H4 (cell line): Measurements from ENCODE around the gene NOS2. TPM values are rescaled to one million over a fixed set of nuclear protein-coding genes. Genes with fewer than 3 reads are reported as not detected.
"Not testable (repeated sequence)": the region's sequence is repeated elsewhere in the genome, so short reads cannot be mapped to it uniquely, and the experiment has no call there.

Experiments used
- DNase-seq: peaks from one replicate; pipeline ENCODE4 v3.0.0-alpha.2; 2015; ENCODE audit warnings: low spot score
- total RNA-seq: library from RNA; depleted of rRNA; stranded (reverse); fragments of >200 nt; shearing (Covaris generic); gene quantifications from 2 replicates; pipeline ENCODE4 v1.2.3, GENCODE V29; 2014; rRNA removed

The NOS2 gene
- 0.02 TPM in 1 of 2 replicates, not detected in the other for total RNA-seq

DNA sequence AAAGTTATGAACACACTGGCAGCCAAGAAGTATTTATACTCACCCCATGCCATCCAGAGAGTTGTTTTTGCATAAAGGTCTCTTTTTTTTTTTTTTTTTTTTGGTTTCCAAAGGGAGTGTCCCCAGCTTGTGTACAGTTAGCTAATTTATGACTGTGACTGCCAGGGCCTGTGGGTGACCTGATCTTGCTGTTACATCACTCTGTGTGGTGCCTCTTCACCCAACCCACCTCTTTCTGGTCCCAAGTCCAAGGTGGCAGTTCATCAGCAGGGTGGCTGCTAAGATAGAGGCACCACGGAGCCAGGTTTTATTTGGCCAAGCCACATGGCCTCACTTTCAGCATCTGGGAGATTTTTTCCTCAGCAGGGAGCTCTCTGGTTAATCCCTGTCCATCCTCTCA lies at the start of gene NOS2:
Gene NOS2 (minus strand): TSS at position 8 of the 400 bp plus-strand sequence. CDS start 1,720 bp downstream, outside the sequence.
- no peak for DNase-seq

DNA sequence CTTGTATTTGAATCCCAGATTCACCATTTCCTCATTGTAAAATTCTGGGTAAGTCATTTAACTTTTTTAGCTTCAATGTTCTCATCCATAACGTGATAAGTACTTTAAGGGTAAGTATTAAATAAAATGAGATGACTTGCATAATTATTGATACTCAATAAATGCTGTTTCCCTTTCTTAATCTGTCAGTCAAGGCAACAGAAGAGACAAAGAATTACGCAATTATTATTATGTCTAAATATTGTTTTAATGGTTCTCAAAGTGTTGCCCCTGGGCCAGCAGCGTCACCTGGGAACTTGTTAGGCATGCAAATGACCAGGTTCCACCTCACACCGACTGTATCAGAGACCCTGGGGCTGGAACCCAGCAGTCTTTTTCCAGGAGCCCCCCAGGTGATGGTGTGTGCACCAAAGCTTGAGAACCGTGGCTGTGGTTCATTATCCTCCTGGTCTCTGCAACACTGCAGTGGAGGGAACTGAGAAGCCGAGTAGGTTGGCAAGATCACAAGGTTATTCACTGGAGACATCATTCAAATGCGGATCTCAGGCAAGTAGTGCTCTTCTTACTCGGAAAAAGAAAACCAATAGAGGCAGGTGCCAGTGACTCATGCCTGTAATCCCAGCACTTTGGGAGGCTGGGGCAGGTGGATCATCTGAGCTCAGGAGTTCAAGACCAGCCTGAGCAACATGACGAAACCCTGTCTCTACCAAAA lies 49.3 kb upstream of the NOS2 start:
- no peak for DNase-seq

DNA sequence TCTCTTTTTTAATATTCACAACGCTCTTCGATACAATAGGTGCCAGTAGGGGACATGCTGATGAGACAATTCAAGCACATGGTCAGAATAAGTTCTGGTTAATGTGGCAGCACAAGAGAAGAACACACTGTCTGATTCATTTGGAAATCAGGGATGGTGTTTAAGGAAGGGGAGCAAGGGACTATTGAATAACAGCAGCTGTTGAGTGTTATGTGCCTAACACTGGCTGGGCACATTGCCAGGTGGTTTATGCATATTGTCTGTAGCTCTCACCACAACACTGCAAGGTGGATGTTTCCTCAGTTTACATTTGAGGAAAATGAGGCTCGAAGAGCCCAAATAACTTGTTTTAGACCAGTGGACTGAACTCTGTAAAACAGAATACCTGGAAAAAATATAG lies 48.6 kb upstream of the NOS2 start:
- DNase-seq: no peak

DNA sequence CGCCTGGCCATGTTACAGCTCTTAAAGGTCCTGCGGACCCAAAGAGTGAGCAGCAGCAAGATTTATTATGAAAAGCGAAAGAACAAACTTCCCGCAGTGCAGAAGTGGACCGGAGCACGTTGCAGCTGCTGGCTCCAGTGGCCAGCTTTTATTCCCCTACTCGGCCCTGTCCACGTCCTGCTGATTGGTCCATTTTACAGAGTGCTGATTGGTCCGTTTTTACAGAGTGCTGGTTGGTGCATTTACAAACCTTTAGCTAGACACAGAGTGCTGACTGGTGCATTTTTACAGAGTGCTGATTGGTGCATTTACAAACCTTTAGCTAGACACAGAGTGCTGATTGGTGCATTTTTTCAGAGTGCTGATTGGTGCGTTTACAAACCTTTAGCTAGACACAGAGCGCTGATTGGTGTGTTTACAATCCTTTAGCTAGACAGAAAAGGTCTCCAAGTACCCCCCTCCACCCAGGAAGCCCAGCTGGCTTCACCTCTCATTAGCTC lies 46.5 kb upstream of the NOS2 start:
- not testable (repeated sequence) for DNase-seq

DNA sequence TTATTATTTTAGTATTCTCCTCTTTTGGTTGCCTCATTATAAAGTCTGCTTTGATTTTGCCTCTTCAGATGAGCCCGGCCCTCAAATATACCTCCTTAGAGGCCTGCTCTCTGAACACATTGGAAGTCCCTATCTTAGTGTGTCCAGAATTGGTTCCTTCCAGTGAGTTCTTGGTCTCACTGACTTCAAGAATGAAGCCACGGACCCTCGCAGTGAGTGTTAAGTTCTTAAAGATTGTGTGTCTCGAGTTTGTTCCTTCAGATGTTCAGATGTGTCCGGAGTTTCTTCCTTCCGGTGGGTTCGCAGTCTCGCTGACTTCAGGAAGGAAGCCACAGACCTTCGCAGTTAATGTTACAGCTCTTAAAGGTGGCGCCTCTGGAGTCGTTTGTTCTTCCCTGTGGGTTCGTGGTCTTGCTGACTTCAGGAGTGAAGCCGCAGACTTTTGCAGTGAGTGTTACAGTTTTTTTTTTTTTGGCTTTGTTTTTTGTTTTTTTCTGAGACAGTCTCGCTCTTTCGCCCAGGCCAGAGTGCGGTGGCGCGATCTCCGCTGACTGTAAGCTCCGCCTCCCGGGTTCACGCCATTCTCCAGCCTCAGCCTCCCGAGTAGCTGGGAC lies 45.8 kb upstream of the NOS2 start:
- no peak for DNase-seq

DNA sequence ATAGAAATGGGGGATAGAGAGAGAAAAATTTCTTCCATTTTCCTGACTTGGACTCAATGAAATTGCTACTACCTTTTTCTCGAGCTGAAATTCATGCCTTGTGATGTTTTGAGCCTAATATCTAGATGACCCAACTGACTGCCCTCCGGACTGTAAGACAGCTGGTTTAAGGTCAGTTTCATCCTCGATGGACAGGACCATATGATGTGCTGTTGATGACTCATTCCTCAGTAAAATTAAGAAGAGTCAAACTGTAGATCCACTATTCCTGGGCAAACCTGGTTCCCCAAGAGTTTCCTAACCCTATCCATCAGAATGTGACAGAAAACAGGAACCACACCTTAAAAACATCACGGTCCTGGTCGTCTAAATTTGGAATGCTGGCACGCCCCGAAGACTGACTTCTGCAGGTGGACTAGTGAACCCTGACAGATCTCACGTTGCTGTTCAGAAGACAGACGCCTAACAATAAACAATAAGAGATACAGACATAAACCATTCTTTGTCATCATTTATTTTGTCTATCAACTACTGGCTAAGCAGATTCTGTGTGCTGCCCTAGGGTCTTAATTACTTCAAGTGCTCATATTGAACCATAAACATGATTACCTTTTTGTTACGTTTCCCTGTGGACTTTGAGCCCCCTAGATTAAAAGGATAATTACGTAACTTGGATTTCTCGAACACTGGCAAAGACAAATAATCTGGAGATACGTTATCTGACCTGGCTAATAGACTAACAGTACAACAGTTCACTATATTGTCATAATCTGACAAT lies 45.1 kb upstream of the NOS2 start:
- no peak for DNase-seq

DNA sequence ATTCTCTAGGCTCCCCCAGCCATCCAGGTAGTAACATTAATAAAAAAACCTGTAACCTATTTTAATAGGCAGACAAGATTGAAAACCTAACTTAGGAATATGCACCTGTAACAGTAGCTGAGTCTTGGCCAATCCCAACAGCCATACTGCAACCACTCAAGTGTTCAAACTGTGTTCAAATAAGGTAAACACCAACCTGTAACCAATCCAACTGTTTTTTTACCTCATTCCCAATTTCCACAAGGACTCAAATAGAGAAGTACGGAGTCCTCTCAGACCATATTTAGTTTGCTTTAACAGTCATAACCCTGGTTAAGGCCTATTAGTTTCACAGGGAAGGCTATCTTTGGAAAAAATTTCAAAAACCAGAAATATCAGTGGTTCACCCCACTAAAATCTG lies 40.4 kb upstream of the NOS2 start:
- DNase-seq: no peak

DNA sequence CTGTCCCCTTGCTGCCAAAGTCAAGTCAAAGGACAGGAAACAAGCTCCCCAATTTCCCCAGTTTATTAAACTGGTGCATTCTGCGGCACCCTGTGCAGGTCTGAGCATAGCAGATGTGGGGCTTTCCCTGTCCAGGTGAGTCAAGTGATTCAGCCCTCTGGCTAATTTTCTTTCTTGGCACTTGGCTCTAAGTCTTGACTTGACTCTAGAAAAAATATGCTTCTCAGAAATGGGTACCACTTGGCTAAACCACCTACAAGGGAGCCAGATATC lies 40.0 kb upstream of the NOS2 start:
- DNase-seq: not testable (repeated sequence)

DNA sequence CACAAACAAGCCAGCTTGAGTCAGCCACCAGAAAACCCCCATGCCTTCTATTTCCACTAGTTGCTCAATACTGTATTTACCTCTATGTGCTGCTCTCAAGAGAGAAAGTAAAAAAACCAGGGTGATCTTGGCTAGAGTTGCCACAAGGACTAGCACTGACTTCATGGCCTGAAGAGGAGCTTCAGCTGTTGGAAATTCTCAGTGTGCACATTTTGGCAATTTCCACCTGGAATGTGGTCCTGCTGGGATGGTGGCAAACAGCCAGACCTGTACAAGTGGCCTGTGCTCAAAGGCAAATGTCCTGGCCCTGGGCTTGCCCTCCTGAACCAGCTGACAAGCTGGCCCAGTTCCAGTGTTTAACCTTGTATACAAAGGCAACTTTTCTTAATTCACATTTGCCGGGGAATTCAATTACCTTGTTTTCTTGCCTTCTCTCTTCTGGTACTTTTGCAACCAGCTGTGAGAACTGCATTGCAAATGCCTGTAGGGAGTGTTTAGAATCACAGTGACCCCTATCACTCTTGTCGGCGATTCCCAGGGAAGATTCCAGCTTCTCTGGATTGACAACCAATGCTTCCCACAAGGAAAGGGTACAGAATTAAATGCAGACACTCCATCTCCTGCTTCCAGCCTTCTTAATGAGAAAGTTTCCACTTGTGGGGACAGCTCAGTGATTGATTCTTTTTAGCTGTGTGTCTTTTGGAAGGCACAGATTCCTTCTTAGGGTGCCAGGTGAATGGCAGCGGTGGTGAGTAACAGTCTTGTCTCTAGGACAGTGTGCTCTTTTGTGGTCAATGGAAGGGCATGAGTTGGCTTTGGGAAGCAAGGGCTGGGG lies 39.5 kb upstream of the NOS2 start:
- not testable (repeated sequence) for DNase-seq

DNA sequence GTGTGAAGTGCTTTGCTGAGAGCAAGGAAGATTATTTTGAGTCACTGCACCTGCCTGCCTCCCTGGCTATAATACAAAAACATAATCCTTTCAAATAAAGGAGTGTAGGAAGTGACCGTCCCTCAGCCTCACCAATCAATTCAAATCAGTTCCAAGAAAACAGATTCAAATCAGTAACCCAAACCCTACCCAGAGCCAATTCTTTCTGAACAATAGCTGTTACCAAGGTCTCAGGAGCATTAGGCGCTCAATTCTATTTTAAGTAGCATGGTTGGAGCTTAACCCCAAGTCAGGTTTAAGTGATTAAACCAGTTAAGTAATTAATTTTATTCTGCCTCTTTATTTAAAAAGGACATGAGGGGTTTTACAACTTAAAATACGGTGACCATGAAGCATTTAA lies 38.3 kb upstream of the NOS2 start:
- not testable (repeated sequence) for DNase-seq

DNA sequence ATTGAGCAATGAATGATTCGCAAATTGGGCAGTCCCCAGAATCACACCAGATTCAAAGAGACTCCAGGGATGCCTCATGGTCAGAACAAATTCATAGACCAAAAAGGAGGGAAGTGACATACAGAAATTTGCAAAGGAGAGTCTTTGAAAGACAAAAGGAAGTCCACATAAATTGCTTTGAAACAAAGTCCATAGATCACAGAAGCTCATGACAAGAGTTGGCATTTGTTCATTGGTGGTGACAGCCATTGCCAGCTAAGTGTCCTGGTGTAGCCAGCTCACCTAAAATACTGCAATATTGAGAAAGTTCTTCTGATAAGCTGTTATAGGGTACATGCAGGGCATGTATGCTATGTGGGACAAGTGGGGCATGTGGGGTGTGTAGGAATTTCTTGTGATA lies 37.4 kb upstream of the NOS2 start:
- not testable (repeated sequence) for DNase-seq

DNA sequence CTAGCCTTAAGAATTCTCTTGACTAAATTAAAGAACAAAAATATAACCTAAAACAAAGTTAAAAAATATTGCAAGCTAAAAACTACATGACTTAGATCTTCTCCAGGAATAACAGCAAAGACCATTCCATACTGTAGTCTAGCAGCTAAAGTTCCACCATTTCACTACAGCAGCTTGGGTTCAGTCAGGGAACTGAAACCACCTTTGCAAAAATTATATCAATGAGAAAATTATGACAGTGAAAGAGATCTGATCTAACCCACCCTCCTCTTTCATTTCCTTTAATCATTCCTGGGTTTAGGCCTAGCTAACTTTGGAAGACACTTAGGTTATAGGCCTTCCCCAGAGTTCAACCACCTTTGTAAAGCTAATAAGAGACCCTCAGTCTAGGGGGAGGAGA lies 36.3 kb upstream of the NOS2 start:
- DNase-seq: no peak

DNA sequence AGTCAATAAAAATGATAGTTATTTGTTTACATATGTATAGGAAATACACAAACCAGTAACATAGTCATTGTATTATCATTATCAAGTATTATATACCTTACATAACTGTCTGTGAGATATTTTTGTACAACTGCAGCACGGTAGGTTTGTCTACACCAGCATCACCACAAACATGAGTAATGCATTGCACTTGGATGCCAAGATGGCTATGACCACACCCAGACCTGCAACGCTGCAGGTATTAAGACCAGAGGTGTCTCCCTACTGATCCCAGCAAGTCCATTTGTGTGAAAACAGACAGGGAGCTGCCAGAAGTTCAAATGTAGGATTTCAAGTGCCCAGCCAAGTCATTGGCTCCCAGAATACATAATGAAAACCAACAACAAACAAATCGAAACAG lies 34.2 kb upstream of the NOS2 start:
- DNase-seq: no peak

DNA sequence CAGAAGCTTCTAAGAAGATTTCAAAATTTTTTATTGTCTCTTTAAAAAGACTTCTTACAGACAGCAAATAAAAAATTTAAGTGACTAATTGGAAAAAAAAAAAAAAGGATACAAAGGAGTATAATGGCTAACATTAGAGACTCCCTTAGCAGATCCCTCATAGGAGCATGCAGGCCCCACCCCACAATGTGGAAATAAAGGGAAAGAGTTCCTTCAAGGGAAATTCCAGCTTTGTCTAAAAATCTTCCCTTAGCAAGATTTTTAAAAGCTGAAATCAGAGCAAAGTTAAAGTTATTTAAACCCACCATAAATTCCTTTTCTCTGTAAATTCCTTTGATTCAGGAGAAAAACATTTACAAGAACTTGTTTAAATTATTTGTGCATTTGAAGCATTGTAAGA lies 32.5 kb upstream of the NOS2 start:
- DNase-seq: no peak

DNA sequence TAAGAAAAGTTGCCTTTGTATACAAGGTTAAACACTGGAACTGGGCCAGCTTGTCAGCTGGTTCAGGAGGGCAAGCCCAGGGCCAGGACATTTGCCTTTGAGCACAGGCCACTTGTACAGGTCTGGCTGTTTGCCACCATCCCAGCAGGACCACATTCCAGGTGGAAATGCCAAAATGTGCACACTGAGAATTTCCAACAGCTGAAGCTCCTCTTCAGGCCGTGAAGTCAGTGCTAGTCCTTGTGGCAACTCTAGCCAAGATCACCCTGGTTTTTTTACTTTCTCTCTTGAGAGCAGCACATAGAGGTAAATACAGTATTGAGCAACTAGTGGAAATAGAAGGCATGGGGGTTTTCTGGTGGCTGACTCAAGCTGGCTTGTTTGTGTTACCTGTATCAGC lies 29.6 kb upstream of the NOS2 start:
- not testable (repeated sequence) for DNase-seq

DNA sequence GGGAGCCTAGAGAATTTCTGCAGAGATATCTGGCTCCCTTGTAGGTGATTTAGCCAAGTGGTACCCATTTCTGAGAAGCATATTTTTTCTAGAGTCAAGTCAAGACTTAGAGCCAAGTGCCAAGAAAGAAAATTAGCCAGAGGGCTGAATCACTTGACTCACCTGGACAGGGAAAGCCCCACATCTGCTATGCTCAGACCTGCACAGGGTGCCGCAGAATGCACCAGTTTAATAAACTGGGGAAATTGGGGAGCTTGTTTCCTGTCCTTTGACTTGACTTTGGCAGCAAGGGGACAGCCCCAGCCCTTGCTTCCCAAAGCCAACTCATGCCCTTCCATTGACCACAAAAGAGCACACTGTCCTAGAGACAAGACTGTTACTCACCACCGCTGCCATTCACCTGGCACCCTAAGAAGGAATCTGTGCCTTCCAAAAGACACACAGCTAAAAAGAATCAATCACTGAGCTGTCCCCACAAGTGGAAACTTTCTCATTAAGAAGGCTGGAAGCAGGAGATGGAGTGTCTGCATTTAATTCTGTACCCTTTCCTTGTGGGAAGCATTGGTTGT lies 28.9 kb upstream of the NOS2 start:
- not testable (repeated sequence) for DNase-seq

DNA sequence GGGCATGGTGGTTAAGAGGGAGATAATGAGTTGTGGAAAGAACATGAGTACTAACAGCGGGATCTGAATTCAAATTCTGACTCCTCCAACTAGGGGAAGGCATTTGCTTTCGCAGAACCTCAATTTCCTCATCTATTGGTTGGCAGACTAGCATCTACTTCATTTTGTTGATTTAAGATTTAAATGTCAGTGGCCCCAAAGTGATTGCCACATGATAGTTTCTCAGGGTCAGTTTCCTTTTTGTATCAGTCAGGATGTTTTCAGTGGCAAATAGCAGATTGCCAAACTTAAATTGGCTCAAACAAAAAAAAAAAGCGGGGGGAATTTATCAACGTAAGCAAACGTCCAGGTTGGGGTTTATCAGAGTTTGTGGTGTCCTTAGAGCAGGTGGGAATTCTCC lies 25.1 kb upstream of the NOS2 start:
- DNase-seq: no peak

DNA sequence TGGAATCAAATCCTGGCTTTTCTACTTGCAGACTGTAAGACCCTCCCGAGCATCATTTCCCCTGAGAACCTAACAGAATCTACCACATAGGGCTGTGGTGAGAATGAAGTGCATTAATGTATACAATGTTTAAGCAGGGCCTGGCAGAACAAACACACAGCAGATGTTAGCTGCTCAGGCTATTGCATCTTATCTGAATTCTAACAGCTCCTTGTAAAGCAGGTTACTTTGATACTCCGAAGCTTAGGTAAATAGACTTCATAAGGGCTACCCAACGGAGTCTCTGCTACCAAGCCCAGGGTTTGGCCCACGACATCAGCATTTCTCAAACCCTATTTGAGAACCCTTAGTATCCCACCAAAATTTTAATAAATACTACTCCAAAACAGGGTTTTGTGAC lies 24.4 kb upstream of the NOS2 start:
- DNase-seq: no peak

DNA sequence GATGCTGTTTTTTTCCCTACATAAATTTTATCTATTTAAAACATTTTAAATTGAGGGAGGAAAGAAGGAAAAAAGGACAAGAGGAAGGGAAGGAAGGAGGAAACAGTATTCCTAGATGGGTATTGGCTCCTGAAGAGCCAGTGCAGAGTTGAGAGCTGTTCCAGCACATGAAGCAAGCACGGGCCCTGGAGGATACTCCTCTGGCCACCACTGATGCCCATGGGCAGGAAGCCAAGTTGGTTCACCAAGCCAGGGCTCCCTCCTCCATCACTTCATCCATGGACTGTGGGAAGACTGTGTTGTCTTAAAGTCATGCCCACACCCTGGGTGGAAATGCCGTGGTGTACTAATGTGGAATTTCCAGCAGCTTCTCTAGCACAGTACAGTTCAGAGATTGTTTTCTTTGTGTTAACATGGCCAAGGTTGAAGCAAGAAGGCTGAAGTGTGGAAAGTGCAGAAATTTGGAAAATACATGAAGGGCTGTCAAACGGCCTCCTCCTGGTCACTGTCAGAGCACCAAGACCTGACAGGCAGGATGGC lies 23.9 kb upstream of the NOS2 start:
- DNase-seq: no peak

DNA sequence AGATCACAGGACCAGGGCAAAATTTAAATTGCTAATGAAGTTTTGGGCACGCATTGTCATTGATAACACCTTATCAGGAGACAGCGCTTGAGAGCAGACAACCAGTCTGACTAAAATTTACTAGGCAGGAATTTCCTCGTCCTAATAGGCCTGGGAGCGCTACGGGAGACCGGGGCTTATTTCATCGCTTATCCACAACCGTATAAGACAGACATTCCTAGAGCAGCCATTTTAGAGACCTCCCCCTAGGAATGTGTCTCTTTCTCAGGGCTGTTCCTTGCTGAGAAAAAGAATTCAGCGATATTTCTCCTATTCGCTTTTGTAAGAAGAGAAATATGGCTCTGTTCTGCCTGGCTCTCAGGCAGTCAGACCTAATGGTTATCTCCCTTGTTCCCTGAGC lies 21.8 kb upstream of the NOS2 start:
- DNase-seq: not testable (repeated sequence)

DNA sequence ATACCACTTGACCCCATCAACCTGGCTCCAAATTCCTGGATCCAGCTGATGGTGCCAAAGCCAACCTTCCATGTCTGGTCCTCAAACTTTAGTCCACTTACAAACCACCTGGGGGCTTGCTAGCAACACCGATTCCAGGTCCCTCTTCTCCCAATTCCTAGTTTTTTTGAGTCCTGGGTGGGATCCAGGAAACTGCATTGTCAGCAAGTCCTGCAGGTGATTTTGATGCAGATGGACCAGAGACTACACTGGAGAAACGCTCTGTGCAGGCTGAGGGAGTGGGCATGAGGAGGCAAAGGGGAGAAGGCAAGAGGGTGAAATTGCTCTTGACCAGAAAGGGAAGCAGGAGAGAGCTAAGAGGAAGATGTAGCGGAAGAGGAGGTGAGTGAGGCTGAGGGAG lies 21.0 kb upstream of the NOS2 start:
- DNase-seq: no peak
